Measurements from ENCODE around the gene ASNSD1. TPM values are rescaled to one million over a fixed set of nuclear protein-coding genes. Genes with fewer than 3 reads are reported as not detected.

Gene ASNSD1
- total RNA-seq, 1 experiment from 2014 or later, result 58.6 TPM

Other genes with a start within 250 kb of the ASNSD1 start
- 56.5 and 66.9 TPM in 2 replicates for gene WDR75, start 220.0 kb upstream of the ASNSD1 start, total RNA-seq (2014; rRNA removed; shearing (Covaris generic))
- gene SLC40A1, start 80.7 kb upstream of the ASNSD1 start, total RNA-seq (2014; rRNA removed; shearing (Covaris generic)), result 0.92 and 2.0 TPM in 2 replicates
- 1.9 and 2.6 TPM in 2 replicates for gene ANKAR, start 13.2 kb downstream of the ASNSD1 start, total RNA-seq (2014; rRNA removed; shearing (Covaris generic))
- 27.4 and 32.3 TPM in 2 replicates for gene OSGEPL1, start 101.3 kb downstream of the ASNSD1 start, total RNA-seq (2014; rRNA removed; shearing (Covaris generic))
- 80.6 and 90.7 TPM in 2 replicates for gene ORMDL1, start 122.9 kb downstream of the ASNSD1 start, total RNA-seq (2014; rRNA removed; shearing (Covaris generic))
- 13.6 and 15.9 TPM in 2 replicates for gene PMS1, start 123.0 kb downstream of the ASNSD1 start, total RNA-seq (2014; rRNA removed; shearing (Covaris generic))

All from SK-MEL-5 (cell line).